ENCODE measurements around the gene SLC29A3. TPM values are rescaled to one million over a fixed set of nuclear protein-coding genes. Genes with fewer than 3 reads are reported as not detected.

SLC29A3 gene
- total RNA-seq, 3 donors from 2014 or later = 5.0 to 5.5 (median 5.4) TPM

DNA sequence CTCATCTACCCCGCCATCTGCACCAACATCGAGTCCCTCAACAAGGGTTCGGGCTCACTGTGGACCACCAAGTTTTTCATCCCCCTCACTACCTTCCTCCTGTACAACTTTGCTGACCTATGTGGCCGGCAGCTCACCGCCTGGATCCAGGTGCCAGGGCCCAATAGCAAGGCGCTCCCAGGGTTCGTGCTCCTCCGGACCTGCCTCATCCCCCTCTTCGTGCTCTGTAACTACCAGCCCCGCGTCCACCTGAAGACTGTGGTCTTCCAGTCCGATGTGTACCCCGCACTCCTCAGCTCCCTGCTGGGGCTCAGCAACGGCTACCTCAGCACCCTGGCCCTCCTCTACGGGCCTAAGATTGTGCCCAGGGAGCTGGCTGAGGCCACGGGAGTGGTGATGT, 43.1 kb downstream of the SLC29A3 start:
- H3K4me1 Mint-ChIP-seq (ENCODE audit: low read depth) = no peaks in the 10 kb centered on the region
- H3K9me3 Mint-ChIP-seq = no peaks in the 10 kb centered on the region
- H3K27me3 Mint-ChIP-seq (ENCODE audit: low read depth) = no peaks in the 10 kb centered on the region
- H3K36me3 Mint-ChIP-seq (ENCODE audit: insufficient read depth) = peaks cover 30% of the 10 kb centered on the region
- H3K4me3 Mint-ChIP-seq = no peak overlapping the region
- ATAC-seq (no peak), DNase-seq (no peak)

DNA sequence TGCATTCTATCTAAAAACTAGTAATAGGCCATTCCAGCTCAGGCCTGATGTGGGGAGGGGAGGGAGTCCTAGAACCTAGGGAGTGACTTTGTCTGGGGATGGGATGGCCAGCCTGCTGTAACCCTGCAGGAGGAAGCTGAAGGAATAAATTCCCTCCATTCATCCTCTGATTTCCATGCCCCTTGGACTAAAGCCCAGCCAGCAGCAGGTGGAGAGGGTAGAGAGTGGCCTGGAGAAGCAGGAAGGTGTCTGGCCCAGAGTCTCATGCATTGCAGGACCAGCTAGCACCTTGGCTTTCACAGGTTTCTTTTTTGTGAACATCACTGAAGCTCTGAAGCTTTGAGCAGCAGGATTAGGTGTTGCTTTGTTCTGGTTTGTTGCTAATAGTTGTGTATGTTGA, 44.9 kb downstream of the SLC29A3 start:
- no peak for DNase-seq
- Mint-ChIP-seq H3K4me3 (no peak overlapping the region), H3K9me3 (no peaks in the 10 kb centered on the region), H3K27me3 (ENCODE audit: low read depth) (no peaks in the 10 kb centered on the region), H3K4me1 (ENCODE audit: low read depth) (no peaks in the 10 kb centered on the region), H3K36me3 (ENCODE audit: insufficient read depth) (peaks cover 22% of the 10 kb centered on the region)
- ATAC-seq = no peak

DNA sequence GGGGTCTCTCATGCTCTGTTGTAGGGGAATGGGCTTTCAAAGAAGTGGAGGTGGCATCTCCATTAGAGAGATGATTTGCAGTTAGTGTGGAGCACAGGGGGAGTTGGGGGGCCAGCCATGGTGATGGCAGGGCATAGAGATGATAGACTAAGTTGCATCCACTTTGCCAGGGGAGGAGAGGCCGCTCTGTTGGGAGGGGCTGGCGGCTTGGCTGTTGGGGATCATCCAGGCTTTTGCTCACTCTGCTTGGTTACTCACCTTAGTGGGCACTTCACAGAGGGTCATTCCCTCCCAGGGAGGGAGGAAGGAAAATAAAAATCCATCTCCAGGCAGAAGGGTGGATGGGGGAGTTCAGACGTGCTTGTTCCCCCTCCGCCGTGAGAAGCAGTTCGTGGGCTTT, 46.3 kb downstream of the SLC29A3 start:
- no peak for ATAC-seq
- peaks cover 16% of the 10 kb centered on the region for H3K36me3 Mint-ChIP-seq (ENCODE audit: insufficient read depth)
- no peaks in the 10 kb centered on the region for H3K4me1 Mint-ChIP-seq (ENCODE audit: low read depth)
- no peaks in the 10 kb centered on the region for H3K9me3 Mint-ChIP-seq
- DNase-seq = no peak
- no peaks in the 10 kb centered on the region for H3K27me3 Mint-ChIP-seq (ENCODE audit: low read depth)
- no peak overlapping the region for H3K4me3 Mint-ChIP-seq

DNA sequence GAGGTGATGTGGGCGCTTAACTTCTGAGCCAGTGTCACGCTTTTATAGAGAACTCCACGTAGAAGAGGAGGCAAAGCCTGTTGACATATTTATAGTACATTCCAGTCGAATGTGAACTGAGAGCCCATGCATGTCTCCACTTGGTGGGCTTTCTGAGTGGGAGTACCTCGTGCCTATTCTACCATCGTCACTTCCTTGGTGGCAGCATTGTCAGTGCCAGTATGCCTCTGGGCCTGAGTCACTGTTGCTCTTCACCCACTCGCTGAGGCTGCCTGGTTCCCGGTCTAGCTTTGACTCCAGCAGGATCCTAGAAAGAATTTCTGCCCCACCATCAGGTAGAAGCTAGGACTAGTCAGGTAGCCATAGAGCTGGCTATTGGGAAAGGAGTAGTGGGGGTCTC, 47.6 kb downstream of the SLC29A3 start:
- ATAC-seq (no peak), DNase-seq (no peak)
- Mint-ChIP-seq H3K27me3 (ENCODE audit: low read depth) (peaks cover 5% of the 10 kb centered on the region), H3K9me3 (no peaks in the 10 kb centered on the region), H3K4me3 (no peak overlapping the region), H3K36me3 (ENCODE audit: insufficient read depth) (peaks cover 16% of the 10 kb centered on the region), H3K4me1 (ENCODE audit: low read depth) (no peaks in the 10 kb centered on the region)

DNA sequence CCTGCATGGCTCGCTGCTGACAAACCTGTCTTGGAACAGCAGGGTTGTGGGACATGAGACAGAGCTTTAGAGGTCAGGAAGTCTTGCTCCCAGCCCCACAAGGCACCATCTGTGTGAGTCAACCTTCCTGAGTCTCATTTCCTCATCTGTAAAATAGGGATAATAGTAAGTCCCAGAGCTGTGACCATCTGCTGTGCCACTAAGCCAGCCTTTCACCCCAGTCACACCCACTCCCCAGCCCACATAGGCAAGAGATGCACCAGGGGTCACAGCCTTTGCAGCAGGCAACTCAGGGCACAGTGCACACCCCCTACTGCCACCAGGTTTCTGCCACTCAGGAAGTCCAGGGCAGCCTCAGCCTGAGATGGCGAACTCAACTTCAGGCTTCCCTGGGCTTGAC, 48.2 kb downstream of the SLC29A3 start:
- H3K36me3 Mint-ChIP-seq (ENCODE audit: insufficient read depth) = peaks cover 13% of the 10 kb centered on the region
- DNase-seq = no peak
- H3K9me3 Mint-ChIP-seq = no peaks in the 10 kb centered on the region
- no peak for ATAC-seq
- no peaks in the 10 kb centered on the region for H3K4me1 Mint-ChIP-seq (ENCODE audit: low read depth)
- H3K27me3 Mint-ChIP-seq (ENCODE audit: low read depth) = peaks cover 5% of the 10 kb centered on the region
- H3K4me3 Mint-ChIP-seq = no peak overlapping the region

DNA sequence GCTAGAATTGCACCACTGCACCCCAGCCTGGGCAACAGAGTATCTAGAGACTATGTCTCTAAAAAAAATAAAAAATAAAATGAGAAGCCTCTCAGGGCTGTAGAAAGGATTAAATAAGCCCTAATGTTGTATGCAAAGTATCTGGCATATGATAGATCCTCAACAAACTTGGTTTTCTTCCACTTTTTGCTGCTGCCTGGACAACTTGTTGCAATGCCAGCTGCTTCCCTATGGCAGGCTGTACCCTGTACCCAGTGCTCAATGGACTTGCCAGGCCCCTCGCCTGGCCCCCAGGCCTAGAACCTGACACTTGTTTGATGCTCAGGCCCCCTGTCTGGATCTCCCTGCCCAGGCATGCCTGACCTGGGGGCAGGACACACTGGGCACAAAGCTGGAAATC, 49.1 kb downstream of the SLC29A3 start:
- Mint-ChIP-seq H3K4me3 (no peak overlapping the region), H3K27me3 (ENCODE audit: low read depth) (peaks cover 7% of the 10 kb centered on the region), H3K9me3 (no peaks in the 10 kb centered on the region), H3K4me1 (ENCODE audit: low read depth) (no peaks in the 10 kb centered on the region), H3K36me3 (ENCODE audit: insufficient read depth) (peaks cover 9% of the 10 kb centered on the region)
- DNase-seq (no peak), ATAC-seq (no peak)

DNA sequence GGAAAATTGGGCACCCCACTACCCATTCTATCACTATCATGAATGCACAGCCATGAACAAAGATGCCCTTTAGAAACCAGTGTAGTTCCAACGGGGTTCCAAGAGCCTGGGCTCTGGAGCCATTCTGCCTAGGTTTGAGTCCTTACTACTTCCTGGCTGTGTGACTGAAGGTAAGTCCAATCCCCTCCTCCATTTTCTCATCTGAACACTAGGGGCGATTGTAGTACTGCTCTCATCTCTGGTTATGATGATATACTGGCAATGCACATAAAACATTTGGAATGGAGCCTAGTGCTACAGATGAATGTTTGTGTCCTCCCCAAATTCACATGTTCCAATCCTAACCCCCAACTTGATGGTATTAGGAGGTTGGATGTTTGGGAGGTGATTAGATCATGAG, 49.6 kb downstream of the SLC29A3 start:
- H3K9me3 Mint-ChIP-seq = no peaks in the 10 kb centered on the region
- ATAC-seq = no peak

DNA sequence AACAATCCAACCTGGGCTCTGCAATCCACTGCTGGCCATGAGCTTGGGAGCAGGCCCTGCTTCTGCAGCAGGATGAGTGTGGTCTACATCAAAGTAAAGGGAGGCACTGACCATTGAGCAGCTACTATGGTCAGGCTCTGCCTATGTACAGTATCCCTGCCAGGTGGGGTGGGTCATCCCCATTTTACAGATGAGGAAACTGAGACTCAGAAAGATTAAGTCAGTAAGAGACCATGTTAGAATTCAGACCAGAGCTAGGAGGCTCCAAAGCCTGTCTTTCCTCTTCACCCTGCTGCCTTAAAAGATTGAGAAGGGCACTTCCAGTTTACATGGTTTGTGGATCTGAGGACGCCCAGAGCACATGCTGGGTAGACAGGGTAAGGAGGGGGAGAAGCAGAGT, 50.5 kb downstream of the SLC29A3 start:
- ATAC-seq = no peak
- peaks cover 9% of the 10 kb centered on the region for H3K27me3 Mint-ChIP-seq (ENCODE audit: low read depth)
- DNase-seq = no peak
- H3K4me3 Mint-ChIP-seq = no peak overlapping the region
- H3K36me3 Mint-ChIP-seq (ENCODE audit: insufficient read depth) = peaks cover 4% of the 10 kb centered on the region
- H3K9me3 Mint-ChIP-seq = no peaks in the 10 kb centered on the region
- no peaks in the 10 kb centered on the region for H3K4me1 Mint-ChIP-seq (ENCODE audit: low read depth)

More for the DNA sequence above, 49.6 kb downstream of the SLC29A3 start:
- peaks cover 9% of the 10 kb centered on the region for H3K27me3 Mint-ChIP-seq (ENCODE audit: low read depth)
- H3K36me3 Mint-ChIP-seq (ENCODE audit: insufficient read depth) = peaks cover 9% of the 10 kb centered on the region
- H3K4me3 Mint-ChIP-seq = no peak overlapping the region
- DNase-seq = no peak
- H3K4me1 Mint-ChIP-seq (ENCODE audit: low read depth) = no peaks in the 10 kb centered on the region

DNA sequence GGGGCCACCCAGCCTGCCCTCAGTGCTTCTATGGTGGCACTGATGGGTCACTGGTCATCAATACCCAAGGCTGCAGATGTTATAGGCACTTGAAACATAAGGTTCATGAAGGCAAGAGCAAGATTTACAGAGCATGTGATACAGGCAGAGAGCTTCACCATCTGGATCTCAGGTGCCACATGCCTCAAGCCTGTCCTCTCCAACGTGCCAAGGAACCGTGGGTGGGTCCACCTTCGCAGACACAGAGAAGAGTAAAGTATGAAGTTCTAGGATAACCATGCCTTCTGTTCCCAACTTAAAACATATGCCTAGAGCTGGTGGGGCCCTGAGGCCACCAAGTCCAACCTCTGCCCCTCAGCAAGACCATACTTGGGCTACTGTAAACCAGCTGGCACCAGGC, 51.0 kb downstream of the SLC29A3 start:
- H3K36me3 Mint-ChIP-seq (ENCODE audit: insufficient read depth) = peaks cover 2% of the 10 kb centered on the region
- H3K4me3 Mint-ChIP-seq = no peak overlapping the region
- H3K27me3 Mint-ChIP-seq (ENCODE audit: low read depth) = peaks cover 9% of the 10 kb centered on the region
- no peaks in the 10 kb centered on the region for H3K4me1 Mint-ChIP-seq (ENCODE audit: low read depth)
- DNase-seq (no peak), ATAC-seq (no peak)
- H3K9me3 Mint-ChIP-seq = no peaks in the 10 kb centered on the region

DNA sequence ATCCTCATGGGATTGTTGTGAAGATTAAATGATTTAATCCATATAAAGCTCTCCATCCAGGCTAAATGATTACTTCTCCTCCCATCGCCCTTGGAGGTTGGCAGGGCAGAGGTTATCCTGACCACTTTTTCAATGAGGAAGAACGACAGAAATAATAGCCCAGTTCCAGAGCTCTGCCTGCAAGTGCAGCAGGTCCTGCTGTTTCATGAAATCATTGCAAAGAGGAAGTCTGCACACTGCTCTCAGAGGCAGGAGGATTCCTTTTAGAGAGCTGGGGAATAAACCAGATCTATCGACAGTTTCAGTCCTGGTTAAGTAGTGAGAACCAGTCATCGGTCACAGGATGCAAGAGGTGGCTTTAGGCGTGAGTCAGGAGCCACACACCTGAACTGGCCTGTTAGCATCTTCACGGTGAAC, 52.7 kb downstream of the SLC29A3 start:
- Mint-ChIP-seq H3K9me3 (no peaks in the 10 kb centered on the region), H3K4me3 (no peak overlapping the region), H3K27me3 (ENCODE audit: low read depth) (peaks cover 9% of the 10 kb centered on the region), H3K36me3 (ENCODE audit: insufficient read depth) (no peaks in the 10 kb centered on the region), H3K4me1 (ENCODE audit: low read depth) (peaks cover 3% of the 10 kb centered on the region)
- DNase-seq = no peak
- ATAC-seq = no peak

DNA sequence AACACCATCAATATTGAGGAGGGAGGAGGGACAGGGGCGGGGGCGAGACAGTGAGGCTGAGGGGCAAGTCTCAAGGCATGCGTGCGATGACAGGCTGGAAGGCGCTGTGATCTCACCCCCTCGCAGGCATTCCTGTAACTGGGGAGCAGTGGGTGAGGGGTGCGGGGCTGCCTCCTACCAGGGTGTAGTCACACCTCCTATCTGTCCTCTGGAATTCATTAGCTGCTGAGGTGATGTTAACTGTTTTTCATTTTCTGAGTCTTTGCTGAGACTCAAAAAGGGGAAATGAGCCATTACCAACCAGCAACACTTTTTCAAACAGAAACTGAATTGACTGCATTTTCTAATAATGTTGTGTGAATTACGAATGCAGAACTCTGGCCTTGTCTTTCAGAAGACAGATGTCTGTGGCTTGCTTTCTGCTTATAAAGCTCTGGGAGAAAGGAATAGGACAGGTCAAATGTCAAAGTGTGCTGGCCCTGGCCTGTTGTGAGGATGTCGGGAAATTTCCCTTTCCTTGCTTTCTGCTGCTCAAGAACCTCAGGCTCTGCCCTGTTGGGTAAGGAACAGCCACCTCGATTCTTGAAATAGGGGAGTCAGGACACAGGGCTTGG, 53.9 kb downstream of the SLC29A3 start:
- ATAC-seq = no peak
- Mint-ChIP-seq H3K36me3 (ENCODE audit: insufficient read depth) (no peaks in the 10 kb centered on the region), H3K4me3 (no peak overlapping the region), H3K4me1 (ENCODE audit: low read depth) (peaks cover 6% of the 10 kb centered on the region), H3K27me3 (ENCODE audit: low read depth) (peaks cover 9% of the 10 kb centered on the region), H3K9me3 (no peaks in the 10 kb centered on the region)
- DNase-seq = no peak

DNA sequence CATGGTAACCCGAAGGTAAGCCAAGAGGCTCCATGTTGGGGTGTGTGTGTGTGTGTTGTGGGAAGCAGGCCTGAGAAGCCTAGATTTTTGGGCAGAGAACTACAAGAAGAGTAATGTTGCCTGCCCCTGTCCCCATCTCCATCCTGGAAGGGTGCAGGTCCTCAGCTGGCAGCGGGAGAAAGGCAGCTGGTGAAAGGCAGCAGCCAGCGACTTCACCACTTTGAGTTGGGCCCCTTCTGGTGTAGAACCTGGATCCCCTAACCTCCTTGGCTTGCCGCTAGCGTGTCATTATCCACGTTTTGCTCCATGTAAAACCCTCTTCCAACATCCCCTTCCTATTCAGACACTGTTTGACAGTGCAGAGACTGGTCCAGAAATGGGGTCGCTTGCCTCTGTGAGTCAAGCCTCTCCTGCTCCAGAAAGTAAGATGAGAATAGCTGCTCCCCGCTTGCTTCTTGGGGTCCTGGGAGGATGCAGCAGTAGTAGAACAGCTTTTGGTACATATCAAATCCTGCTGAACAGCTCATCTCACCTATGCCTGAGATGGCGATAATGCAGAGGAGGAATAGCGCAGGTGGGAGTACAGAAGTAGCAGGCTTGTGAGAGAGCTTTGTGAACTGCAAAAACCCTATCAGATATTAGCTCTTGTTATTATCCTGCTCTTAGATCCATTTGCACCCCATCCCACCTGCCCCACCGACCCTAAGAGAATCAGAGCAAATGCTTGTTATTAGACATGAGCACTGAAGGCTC, 55.6 kb downstream of the SLC29A3 start:
- Mint-ChIP-seq H3K4me1 (ENCODE audit: low read depth) (peaks cover 6% of the 10 kb centered on the region), H3K4me3 (no peak overlapping the region), H3K9me3 (no peaks in the 10 kb centered on the region), H3K27me3 (ENCODE audit: low read depth) (peaks cover 9% of the 10 kb centered on the region), H3K36me3 (ENCODE audit: insufficient read depth) (no peaks in the 10 kb centered on the region)
- DNase-seq (no peak), ATAC-seq (no peak)

DNA sequence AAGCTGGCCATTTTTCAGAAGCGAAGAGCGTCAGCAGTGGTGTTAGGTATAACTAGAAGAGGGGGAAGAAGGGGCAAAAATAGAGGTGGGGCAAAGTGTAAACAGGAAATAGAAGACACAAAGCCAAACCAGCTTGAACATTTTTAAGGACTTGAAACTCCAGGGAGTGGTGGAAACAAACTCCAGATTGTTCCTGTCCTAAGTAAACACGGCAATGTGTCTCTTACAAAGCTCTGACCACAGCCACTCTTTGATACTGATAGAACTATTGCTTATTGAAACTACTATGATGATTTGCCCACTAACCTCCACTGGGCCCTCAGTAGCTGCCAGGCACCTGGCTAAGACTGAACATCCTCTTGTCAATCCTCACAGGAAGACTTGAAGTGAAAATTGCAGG, 56.9 kb downstream of the SLC29A3 start:
- ATAC-seq = no peak
- H3K9me3 Mint-ChIP-seq = no peaks in the 10 kb centered on the region
- H3K36me3 Mint-ChIP-seq (ENCODE audit: insufficient read depth) = no peaks in the 10 kb centered on the region
- no peak for DNase-seq
- peaks cover 9% of the 10 kb centered on the region for H3K27me3 Mint-ChIP-seq (ENCODE audit: low read depth)
- H3K4me1 Mint-ChIP-seq (ENCODE audit: low read depth) = peaks cover 6% of the 10 kb centered on the region
- peak overlapping the region; percentile 78 for H3K4me3 Mint-ChIP-seq

DNA sequence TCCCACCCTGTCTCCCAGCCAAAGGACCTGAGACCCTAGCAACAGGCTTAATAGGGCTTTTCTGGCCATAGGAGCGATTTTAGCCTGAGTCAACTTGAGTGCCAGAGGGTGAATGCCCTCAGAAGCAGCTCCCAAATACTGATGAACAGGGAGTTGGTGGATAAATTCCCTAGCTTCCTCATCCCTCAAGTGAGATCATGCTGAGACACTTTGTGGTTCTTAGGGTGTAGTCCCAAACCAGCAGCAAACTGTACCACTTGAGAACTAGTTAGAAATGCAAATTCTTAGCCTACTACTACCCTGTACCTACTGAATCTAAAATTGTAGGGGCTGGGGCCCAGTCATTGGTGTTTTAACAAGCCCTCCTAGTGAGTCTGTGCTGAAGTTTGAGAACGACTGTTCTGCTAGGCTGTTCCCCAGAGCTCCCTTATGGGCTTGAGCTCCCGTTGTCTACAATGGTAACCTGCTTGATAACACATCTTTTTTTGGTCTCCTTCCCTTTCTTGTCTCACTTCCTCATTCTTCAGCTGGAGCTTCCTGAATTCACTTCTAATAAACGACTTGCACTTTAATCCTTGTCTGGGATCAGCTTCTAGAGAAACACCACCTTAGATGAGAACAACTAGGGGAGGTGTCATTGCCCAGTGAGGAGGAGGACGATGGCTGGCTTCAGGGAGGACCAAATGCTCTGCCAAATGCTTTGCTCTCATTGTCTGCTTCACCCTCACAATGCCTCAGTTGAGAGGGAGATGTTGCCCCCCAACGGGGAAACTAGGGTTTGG, 59.5 kb downstream of the SLC29A3 start:
- ATAC-seq = no peak
- no peak overlapping the region for H3K4me3 Mint-ChIP-seq
- DNase-seq = no peak

More for the DNA sequence above, 59.5 kb downstream of the SLC29A3 start:
- H3K27me3 Mint-ChIP-seq (ENCODE audit: low read depth) = no peaks in the 10 kb centered on the region
- no peaks in the 10 kb centered on the region for H3K36me3 Mint-ChIP-seq (ENCODE audit: insufficient read depth)
- H3K4me1 Mint-ChIP-seq (ENCODE audit: low read depth) = peaks cover 6% of the 10 kb centered on the region
- H3K9me3 Mint-ChIP-seq = no peaks in the 10 kb centered on the region
